CD4-positive, alpha-beta T cell treated with Interleukin-12 subunit alpha and Interleukin-12 subunit beta, for 1 hour (primary cell): Measurements from ENCODE around the gene RECQL5.
"Not testable (repeated sequence)": the region's sequence is repeated elsewhere in the genome, so short reads cannot be mapped to it uniquely, and the experiment has no call there.

Source experiments
- DNase-seq: peaks from one replicate; pipeline ENCODE4 v3.0.0-alpha.2; 2020

The RECQL5 gene

DNA sequence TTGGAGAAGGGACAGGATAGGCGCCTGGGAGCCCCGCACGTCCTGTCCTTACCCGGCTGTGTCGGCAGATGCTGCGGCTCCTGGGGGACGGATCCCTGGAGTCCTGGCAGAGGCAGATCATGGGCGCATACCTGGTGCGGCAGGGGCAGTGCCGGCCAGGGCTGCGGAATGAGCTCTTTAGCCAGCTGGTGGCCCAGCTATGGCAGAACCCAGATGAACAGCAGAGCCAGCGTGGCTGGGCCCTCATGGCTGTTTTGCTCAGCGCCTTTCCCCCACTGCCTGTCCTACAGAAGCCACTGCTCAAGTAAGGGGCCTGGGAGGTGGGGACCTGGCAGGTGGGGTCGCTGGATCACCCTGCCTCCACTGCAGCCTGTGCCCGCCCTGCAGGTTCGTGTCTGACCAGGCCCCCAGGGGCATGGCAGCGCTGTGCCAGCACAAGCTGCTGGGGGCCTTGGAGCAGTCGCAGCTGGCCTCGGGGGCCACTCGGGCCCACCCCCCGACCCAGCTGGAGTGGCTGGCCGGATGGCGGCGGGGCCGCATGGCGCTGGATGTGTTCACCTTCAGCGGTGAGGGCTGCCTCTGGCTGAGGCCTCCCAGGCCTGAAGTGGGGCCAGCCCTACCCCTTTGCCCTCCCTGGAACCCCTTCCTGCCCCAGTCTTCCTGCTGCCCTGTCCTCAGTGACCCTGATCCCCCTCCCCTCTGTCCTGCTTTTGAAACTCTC is 53.9 kb downstream of the RECQL5 start:
- no peak for DNase-seq

GRCh38 chr17:75611851-75612429 is 55.0 kb downstream of the RECQL5 start:
- DNase-seq, result no peak

DNA sequence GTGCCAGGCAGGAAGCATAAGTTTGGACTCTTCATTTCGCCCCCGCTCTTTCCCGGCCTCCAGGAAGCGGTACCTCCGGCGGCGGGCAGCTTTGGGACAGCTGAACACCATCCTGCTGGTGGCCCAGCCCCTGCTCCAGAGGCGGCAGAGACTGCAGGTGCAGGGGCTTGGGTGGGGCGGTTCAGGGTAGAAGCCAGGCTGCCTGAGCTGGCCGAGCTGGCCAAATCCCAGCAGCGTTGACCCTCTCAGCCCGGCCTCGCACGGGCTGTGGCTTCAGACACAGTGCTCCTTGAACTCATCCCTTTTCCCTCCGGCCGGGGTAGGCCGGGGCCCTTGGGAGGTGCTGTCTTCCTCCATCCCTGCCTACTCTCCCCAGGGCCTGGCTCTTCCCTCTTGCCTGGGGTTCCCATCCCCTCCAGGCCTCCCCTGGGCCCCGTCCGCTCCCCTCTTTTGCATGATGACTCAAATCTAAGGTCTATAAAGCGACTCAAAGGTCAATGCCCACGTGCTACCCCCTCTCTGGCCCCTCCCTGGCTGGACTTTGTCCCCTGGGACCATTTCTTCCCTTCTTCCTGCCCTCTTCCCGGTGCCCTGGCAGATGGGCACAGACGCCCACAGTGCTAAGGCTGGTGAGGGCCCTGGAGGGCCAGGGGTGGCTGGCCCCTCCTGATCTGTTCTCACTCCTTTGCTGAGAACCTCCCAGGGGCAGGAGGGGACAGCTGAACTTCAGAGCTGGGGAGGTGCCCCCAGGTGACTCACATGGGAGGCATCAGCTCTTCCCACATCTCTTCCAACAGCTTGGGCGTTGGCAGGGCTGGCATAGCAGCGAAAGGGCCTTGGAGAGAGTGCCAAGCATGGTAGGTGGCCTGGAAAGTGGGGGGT is 56.6 kb downstream of the RECQL5 start:
- DNase-seq, result no peak

GRCh38 chr17:75607086-75607485 is 59.9 kb downstream of the RECQL5 start:
- DNase-seq, result no peak

DNA sequence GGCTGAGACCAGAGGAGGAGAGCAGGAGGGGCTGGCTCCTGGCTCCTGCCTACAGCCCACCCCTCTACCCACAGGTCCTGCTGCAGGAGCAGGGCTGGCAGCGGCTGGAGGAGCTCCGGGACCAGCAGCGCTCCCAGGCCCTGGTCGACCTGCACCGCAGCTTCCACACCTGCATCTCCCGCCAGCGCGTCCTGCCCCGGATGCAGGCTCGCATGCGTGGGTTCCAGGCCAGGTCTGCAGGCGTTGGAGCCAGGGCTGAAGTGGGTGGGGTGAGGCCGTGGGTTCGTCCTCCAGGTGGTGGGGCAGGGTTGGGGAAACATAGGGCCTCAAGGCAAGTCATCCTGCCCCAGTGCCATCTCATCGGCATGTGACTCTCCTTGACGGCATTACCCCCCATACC is 61.2 kb downstream of the RECQL5 start:
- no peak for DNase-seq

GRCh38 chr17:75604034-75604695 is 62.8 kb downstream of the RECQL5 start:
- DNase-seq, result no peak

- DNase-seq, result no peak
These were observed 63.8 kb downstream of the RECQL5 start for GRCh38 chr17:75603123-75603522.

- DNase-seq, result no peak
These were observed 64.3 kb downstream of the RECQL5 start for GRCh38 chr17:75602644-75603043.

- peak; percentile 61 for DNase-seq
These were observed 65.6 kb downstream of the RECQL5 start for GRCh38 chr17:75601057-75601987.

DNA sequence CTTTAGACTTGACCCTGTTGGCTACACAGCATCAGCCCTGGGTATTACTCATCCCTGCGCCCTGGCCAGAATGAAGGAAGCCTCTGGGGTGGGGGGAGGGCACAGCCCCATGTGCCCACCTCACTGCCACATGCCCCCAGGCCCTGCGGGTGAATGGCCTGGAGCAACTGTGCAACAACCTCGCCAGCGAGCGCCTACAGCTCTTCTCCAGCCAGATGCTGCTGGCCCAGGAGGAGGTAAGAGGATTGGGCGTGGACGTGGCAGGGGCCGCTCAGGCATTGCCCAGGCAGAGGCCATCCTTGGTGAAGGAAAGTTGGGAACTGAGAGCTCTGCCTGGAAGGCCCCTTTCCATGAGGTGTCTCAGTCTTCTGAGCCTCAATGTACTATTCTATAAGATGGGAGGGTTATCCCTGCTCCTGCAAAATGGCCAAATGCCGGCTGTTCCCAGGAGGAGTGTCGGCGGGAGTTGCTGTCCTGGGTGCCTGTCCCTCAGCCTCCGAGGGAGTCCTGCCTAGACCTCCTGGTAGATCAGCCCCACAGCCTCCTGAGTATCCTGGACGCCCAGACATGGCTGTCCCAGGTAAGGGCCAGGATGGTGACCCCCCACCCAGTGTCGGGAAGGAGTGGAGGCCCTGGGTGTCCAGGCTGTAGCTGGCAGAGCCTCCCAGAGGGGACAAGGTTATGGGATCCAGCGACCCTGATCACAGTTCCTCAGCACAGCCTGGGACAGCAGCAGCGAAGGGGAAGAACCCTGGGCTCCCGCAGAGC is 70.5 kb downstream of the RECQL5 start:
- no peak for DNase-seq

DNA sequence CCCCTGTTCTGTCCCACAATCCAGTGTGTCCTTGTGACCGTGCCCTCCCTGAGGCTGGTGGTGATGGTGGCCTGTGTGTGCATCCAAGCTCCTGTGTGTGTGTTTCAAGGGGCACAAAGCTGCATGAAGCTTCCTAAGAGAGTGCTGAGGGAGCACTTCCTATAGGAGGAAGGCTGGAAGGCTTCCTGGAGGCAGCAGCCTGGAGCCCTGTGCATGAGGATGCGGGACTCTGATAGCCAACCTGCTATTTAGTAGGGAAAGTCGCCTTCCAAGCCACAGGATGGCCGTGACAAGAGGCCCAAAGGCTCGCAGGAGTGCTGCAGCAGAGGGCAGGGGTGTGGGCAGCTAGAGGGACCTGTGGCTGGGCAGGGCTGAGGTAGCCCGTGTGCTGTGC is 71.0 kb downstream of the RECQL5 start:
- no peak for DNase-seq

- no peak for DNase-seq
These were observed 71.6 kb downstream of the RECQL5 start for GRCh38 chr17:75595284-75595919.

GRCh38 chr17:75594499-75595283 is 72.3 kb downstream of the RECQL5 start:
- no peak for DNase-seq

GRCh38 chr17:75593430-75593829 is 73.5 kb downstream of the RECQL5 start:
- DNase-seq, result not testable (repeated sequence)

DNA sequence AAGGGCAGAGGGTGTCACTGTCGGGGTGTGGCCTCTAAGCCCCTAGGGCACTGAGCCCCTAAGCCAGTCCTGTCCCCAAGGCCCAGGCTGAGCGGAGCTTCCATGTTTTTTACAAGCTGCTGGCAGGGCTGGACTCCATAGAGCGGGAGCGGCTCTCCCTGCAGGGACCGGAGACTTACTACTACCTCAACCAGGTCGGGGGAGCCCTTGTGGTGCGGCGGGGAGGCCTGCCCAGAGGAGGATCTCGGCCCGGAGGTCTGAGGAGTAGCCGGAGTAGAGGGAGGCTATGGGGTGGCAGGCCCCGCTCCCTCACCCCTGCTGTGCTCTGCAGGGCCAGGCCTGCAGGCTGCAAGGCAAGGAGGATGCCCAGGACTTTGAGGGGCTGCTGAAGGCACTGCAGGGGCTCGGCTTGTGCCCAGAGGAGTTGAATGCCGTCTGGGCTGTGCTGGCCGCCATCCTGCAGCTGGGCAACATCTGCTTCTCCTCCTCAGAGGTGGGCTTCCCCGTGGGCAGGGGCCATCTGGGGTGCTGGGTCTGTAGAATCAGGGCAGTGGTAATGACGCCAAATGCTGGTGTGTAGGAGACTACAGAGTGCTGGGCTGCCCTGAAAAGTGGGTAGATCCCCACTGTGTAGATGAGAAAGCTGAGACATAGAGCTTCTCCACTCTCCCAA is 74.5 kb downstream of the RECQL5 start:
- no peak for DNase-seq

GRCh38 chr17:75591722-75592302 is 75.1 kb downstream of the RECQL5 start:
- DNase-seq, result no peak

DNA sequence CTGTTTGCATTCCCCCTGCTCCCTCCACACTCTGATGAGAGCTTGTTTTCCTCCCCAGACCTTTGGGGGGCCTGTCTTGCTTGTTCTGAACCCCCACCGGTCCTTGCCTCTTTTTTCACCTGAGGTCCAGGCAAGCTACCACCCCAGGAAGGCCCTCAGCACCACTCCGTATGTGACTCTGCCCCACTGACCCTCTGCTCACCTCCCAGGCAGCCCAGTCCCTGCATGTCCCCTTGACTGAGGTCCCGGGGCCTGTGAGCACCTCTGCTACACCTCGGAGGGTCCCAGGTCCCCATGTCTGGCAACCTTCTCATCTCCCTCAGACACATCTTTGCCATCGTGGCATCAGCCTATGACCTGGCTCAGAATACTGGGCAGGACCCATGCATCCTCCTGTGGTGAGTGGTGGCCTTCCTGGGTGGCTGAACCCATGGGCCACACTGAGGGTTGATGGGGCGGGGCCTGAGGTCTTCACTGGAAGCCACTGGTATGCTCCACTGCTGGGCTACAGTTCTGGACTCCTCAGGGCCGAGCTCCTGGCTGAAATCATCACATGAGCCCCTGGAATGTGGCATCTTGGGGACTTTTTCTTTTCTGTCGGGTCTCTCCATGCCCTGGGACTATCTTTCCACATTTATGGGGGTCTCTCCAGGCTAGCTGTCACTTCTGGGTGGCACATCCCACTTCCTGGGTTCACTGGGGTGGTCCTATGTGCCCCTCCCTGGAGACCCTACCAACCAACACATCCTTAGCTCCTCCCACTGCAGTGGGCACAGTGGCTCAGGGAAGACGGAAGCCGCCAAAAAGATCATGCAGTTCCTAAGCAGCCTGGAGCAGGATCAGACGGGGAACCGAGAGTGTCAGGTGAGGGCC is 75.9 kb downstream of the RECQL5 start:
- no peak for DNase-seq

DNA sequence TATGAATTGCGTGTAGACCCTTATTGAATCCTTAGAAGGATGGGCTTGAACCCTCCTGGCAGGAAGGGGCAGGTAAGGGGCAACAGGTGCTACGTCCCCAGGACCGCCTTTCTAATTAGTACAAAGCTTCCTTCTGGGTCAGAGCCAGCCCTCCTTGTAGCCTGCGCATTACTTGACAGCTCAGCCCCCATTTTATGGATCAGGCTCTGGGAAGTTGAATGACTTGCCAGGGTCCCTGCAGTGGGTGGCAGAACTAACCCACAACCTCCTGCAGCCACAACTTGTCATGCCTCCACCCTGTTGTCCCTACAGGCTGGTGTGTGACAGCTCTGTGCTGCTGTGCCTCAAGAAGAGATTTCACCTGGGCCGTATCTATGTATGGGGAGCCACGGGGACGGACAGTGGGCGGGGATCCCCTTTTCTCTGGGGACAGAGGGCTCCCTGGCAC is 76.6 kb downstream of the RECQL5 start:
- DNase-seq, result no peak
